Astrocyte (in vitro differentiated cells and primary cell): Measurements from ENCODE around the gene OR10A5.

ENCODE experiments used
- EZH2 ChIP-seq: IDR thresholded peaks from 2 replicates; pipeline ENCODE4 v1.6.1; 2012; ENCODE audit warnings: mild to moderate bottlenecking, low read length, inconsistent platforms; ENCODE audit not compliant: insufficient read depth
- TF ChIP-seq, protein P1 (sequence below): IDR thresholded peaks from 2 replicates; pipeline ENCODE4 v1.5.1; 2011; ENCODE audit warnings: low read depth, mild to moderate bottlenecking, inconsistent platforms, low read length, moderate library complexity; ENCODE audit not compliant: insufficient read depth

DNA sequence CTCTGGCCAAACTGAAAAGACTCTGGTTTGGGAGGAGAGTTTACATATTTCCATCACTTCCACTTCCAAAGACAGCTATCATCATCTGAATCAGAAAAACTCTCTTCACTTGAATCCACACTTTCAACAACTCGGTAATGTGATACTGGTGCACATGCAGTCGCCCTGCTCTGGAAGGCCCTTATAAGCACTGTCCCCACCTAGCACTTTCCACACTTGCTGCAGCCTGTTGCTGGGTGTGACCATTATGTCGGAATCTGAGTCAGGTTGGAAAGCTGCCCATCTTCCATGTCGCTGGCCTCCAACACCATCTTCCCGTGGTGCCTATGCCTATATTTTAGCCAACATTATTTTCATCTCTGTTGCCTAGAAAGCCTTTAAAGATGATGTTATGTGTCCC is 1.1 kb upstream of the OR10A5 start:
- no peak for TF ChIP-seq EZH2
- TF ChIP-seq, protein P1, sequence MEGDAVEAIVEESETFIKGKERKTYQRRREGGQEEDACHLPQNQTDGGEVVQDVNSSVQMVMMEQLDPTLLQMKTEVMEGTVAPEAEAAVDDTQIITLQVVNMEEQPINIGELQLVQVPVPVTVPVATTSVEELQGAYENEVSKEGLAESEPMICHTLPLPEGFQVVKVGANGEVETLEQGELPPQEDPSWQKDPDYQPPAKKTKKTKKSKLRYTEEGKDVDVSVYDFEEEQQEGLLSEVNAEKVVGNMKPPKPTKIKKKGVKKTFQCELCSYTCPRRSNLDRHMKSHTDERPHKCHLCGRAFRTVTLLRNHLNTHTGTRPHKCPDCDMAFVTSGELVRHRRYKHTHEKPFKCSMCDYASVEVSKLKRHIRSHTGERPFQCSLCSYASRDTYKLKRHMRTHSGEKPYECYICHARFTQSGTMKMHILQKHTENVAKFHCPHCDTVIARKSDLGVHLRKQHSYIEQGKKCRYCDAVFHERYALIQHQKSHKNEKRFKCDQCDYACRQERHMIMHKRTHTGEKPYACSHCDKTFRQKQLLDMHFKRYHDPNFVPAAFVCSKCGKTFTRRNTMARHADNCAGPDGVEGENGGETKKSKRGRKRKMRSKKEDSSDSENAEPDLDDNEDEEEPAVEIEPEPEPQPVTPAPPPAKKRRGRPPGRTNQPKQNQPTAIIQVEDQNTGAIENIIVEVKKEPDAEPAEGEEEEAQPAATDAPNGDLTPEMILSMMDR, result no peak
